Ovary (tissue), 3 donors: ENCODE data around the gene CYB561.

Experiments
- CTCF ChIP-seq, 3 donors: fragments of 450-650 bp in 2 of 3; fragments of 200-600 bp in 1 of 3; IDR thresholded peaks; one replicate each; pipeline versions ENCODE4 v1.5.1 to v1.8.0; 2016 to 2022; ENCODE audit warnings: antibody characterized with exemption in 3 of 3, mild to moderate bottlenecking in 1 of 3
- EP300 ChIP-seq: sonication (generic); formaldehyde crosslinking; IDR thresholded peaks from one replicate; pipeline ENCODE4 v1.6.1; 2017; ENCODE audit warnings: antibody characterized with exemption
- POLR2A ChIP-seq: fragments of 450-650 bp; IDR thresholded peaks from one replicate; pipeline ENCODE4 v1.6.1; 2017; ENCODE audit warnings: antibody characterized with exemption, mild to moderate bottlenecking, moderate library complexity
- donor health status: DM: no; HTN: no; CAD: no.

DNA sequence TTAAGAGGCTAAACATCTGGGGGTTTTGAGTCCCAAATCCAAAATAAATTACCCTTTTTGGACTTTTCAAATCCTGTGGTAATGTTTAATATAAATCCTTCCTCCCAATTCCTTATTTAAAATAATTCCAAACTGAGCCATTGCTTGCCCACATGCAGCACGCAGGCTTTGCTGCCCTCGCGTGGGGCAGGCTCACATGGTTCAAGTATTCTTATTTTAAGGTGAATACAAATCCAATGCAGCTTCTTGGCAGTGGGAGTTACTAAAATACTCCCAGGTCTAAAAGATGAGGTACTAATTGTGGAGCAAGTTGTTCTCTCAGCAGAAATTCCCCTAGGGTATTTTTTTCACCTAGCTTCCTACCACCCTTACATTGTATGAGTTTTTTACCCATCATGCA lies 33.0 kb downstream of the CYB561 start:
- TF ChIP-seq EP300 (no peak), CTCF (IDR thresholded peaks at IDR 0.05) (no peak), POLR2A (no peak)
